GM12878 (cell line): Measurements from ENCODE around the gene CCBE1. TPM values are rescaled to one million over a fixed set of nuclear protein-coding genes. Genes with fewer than 3 reads are reported as not detected.

ENCODE experiments used
- ATAC-seq: fragments of 200-7000 bp; cut with Tn5 transposase; 3 replicates; pipeline ENCODE4 v1.9.1; 2020; ENCODE audit warnings: mild to moderate bottlenecking, moderate library complexity
- BruUV-seq: library from RNA; stranded (reverse); fragments of 400-500 nt; replicated peaks from 2 replicates; lab custom pipeline; 2021; lab: Mats Ljungman, UMichigan
- CTCF ChIA-PET: fragments of 300-600 bp; sonication (Branson Sonifier 250); formaldehyde crosslinking; extraction: SDS; loops from one replicate; lab custom pipeline; 2021; ENCODE audit warnings: inconsistent platforms; lab: Yijun Ruan, JAX
- POLR2A ChIA-PET: fragments of 350-600 bp; formaldehyde crosslinking; extraction: SDS; loops from one replicate; lab custom pipeline; 2021; ENCODE audit warnings: inconsistent platforms; lab: Charles Lee
- RAD21 ChIA-PET: fragments of 300-600 bp; sonication (Branson Sonifier 250); formaldehyde crosslinking; loops from one replicate; lab custom pipeline; 2023; ENCODE audit warnings: antibody characterized with exemption; ENCODE audit not compliant: unreplicated experiment; lab: Charles Lee
- SMC1A ChIA-PET: fragments of 300-600 bp; sonication (Branson Sonifier 250); formaldehyde crosslinking; loops from one replicate; lab custom pipeline; 2023; ENCODE audit not compliant: unreplicated experiment, uncharacterized antibody; lab: Charles Lee
- DNase-seq: peaks from one replicate; pipeline ENCODE4 v3.0.0-alpha.2; 2011; ENCODE audit warnings: low read depth, low spot score
- FAIRE-seq: peaks from 3 replicates; lab custom pipeline; 2011; peaks lifted over from hg19 to GRCh38; lab: Jason Lieb, UNC
- H2AFZ ChIP-seq: 2 replicates; pipeline ENCODE4 v1.6.0; 2011; ENCODE audit warnings: low read depth, low read length, control low read depth; ENCODE audit not compliant: control insufficient read depth
- H3K27ac ChIP-seq: 2 replicates; pipeline ENCODE4 v1.5.1; 2011; ENCODE audit warnings: control low read depth; ENCODE audit not compliant: control insufficient read depth, insufficient read depth
- H3K27me3 ChIP-seq, 2 experiments: replicated peaks in 1 of 2; 2 replicates each; pipeline versions ENCODE4 v1.6.0 to v1.6.1; 2011; ENCODE audit warnings: low read length in 1 of 2; ENCODE audit not compliant: control insufficient read depth in 2 of 2, insufficient read depth in 2 of 2
- H3K36me3 ChIP-seq, 2 experiments: 2 replicates each; pipeline ENCODE4 v1.5.1; 2011; ENCODE audit warnings: low read length in 1 of 2; ENCODE audit not compliant: control insufficient read depth in 2 of 2, insufficient read depth in 2 of 2
- H3K4me1 ChIP-seq: 2 replicates; pipeline ENCODE4 v1.6.1; 2011; ENCODE audit warnings: mild to moderate bottlenecking, low read length, moderate library complexity, mixed read lengths; ENCODE audit not compliant: control insufficient read depth, insufficient read depth
- H3K4me2 ChIP-seq: 2 replicates; pipeline ENCODE4 v1.6.0; 2011; ENCODE audit warnings: control low read depth; ENCODE audit not compliant: control insufficient read depth, insufficient read depth
- H3K4me3 ChIP-seq: fragments of 200-600 bp; sonication (generic); 2 replicates; pipeline ENCODE4 v1.5.1; 2016
- H3K79me2 ChIP-seq: 2 replicates; pipeline ENCODE4 v1.6.0; 2011; ENCODE audit warnings: low read length; ENCODE audit not compliant: control insufficient read depth, insufficient read depth
- H3K9ac ChIP-seq: 2 replicates; pipeline ENCODE4 v1.8.0; 2011; ENCODE audit warnings: low read length, control low read depth, mixed read lengths; ENCODE audit not compliant: control insufficient read depth, insufficient read depth
- H3K9me3 ChIP-seq: replicated peaks from 3 replicates; pipeline ENCODE4 v1.5.1; 2011; ENCODE audit warnings: mild to moderate bottlenecking, low read length; ENCODE audit not compliant: control insufficient read depth, insufficient read depth
- H4K20me1 ChIP-seq: 2 replicates; pipeline ENCODE4 v1.6.0; 2011; ENCODE audit not compliant: control insufficient read depth, insufficient read depth
- BCL11A ChIP-seq: IDR thresholded peaks from 2 replicates; pipeline ENCODE4 v1.6.1; 2011; ENCODE audit warnings: low read depth, low read length
- IRF4 ChIP-seq: IDR thresholded peaks from 2 replicates; pipeline ENCODE4 v1.6.1; 2011; ENCODE audit warnings: low read depth, low read length
- RCOR1 ChIP-seq: conservative IDR thresholded peaks from 2 replicates; pipeline ENCODE4 v1.6.1; 2012; ENCODE audit warnings: low read depth, low read length, improper control_type of control experiment
- SMAD1 ChIP-seq: fragments of 450-650 bp; IDR thresholded peaks from 2 replicates; pipeline ENCODE4 v1.6.1; 2018; ENCODE audit warnings: mild to moderate bottlenecking, low read depth; ENCODE audit not compliant: partially characterized antibody
- SP1 ChIP-seq: IDR thresholded peaks from one replicate; pipeline ENCODE4 v1.6.1; 2011; ENCODE audit warnings: low read depth, low read length
- SRF ChIP-seq, 2 experiments: IDR thresholded peaks; 2 replicates each; pipeline ENCODE4 v1.6.1; 2011; ENCODE audit warnings: low read depth in 2 of 2, low read length in 2 of 2, mild to moderate bottlenecking in 1 of 2, moderate library complexity in 1 of 2
- STAT3 ChIP-seq: IDR thresholded peaks from 2 replicates; pipeline ENCODE4 v1.6.1; 2011; ENCODE audit warnings: low read depth, low read length, improper control_type of control experiment
- ZBED1 ChIP-seq: IDR thresholded peaks from 2 replicates; pipeline ENCODE4 v1.6.1; 2016; ENCODE audit warnings: borderline replicate concordance
- WGBS: methylation state at CpG from one replicate; pipeline ENCODE4 v1.1.6; 2016; ENCODE audit warnings: low lambda C conversion rate; ENCODE audit not compliant: insufficient replicate concordance, insufficient coverage; ENCODE audit errors: missing lambda C conversion rate; 5-methylcytosine and 5-hydroxymethylcytosine counted together
- in situ Hi-C: fragments of 300-500 bp; cut with MboI; formaldehyde crosslinking; loops from 9 replicates; pipeline ENCODE4 v1.14.3; 2018; ENCODE audit warnings: mixed read lengths
- intact Hi-C: fragments of 100-400 bp; cut with micrococcal nuclease; formaldehyde crosslinking; loops from one replicate; pipeline ENCODE4 v1.14.2; 2022; ENCODE audit not compliant: unreplicated experiment
- polyA plus RNA-seq, 11 experiments: library from polyadenylated mRNA; depleted of rRNA in 4 of 11; unstranded in 6 of 11; stranded (reverse) in 5 of 11; fragments of >200 nt; fragmentation: Nextera tagmentation in 4 of 11; fragmentation: Illumina TruSeq in 1 of 11; extraction: Ambion mirVana in 4 of 11; extraction: Trizol in 1 of 11; gene quantifications; 1 replicate in 1 of 11; 2 replicates in 10 of 11; pipeline versions ENCODE4 v1.2.1 to v1.2.3, GENCODE V29; 2011 to 2016; ENCODE audit warnings: inconsistent platforms in 2 of 11, missing spikeins in 2 of 11, low read depth in 1 of 11
- total RNA-seq, 4 experiments: library from RNA; depleted of rRNA in 3 of 4; stranded (reverse); fragments of >200 nt in 3 of 4; fragmentation: Illumina TruSeq in 1 of 4; extraction: Trizol in 1 of 4; gene quantifications; 2 replicates each; pipeline versions ENCODE4 v1.2.1 to v1.2.3, GENCODE V29; 2013 to 2021
- TF ChIP-seq, protein P1 (sequence below): fragments of 150-350 bp; IDR thresholded peaks from 2 replicates; pipeline ENCODE4 v1.6.1; 2014; ENCODE audit warnings: mild to moderate bottlenecking, low read depth, low read length
- TF ChIP-seq, protein P2 (sequence below): fragments of 150-350 bp; IDR thresholded peaks from 2 replicates; pipeline ENCODE4 v1.6.1; 2016; ENCODE audit warnings: low read depth, low read length
- TF ChIP-seq, protein P3 (sequence below): fragments of 450-650 bp; IDR thresholded peaks from 2 replicates; pipeline ENCODE4 v1.6.1; 2017; ENCODE audit warnings: low read depth, mild to moderate bottlenecking, moderate library complexity

Gene CCBE1
- total and polyA plus RNA-seq, 10 of the 15 experiments (the other 5 are each of a cell fraction or from before 2014, with no cell fraction given) = 0.03 to 0.49 (median 0.04) TPM; not detected in 7

DNA sequence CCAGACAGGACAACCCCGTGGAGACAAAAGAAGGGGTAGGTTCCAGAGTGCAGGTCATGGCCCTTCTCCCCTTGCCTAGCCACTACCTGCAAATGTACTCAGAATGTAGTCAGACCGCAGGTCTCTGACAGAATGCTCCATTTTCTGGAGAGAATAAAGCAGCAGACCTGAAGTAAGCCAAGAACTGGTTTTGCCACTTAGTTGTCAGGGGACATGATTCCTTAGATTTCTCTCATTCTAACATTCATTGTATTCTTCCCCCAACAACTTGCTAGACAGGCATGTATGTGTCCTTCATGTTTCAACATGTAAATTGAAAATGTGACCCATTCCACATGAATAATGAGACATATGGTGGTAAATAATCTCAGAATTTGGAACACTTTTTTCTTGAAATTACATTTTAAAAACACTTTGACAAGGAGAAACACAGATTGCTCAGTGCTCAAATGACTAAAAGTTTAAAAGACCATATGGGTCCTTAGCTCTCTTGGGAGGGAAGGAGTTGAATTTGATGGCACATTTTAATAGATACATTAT, 142.4 kb downstream of the CCBE1 start:
- Histone ChIP-seq H3K9ac (no peak overlapping the region), H3K4me1 (no peaks in the 10 kb centered on the region), H2AFZ (no peak overlapping the region), H3K36me3 (no peaks in the 10 kb centered on the region), H3K79me2 (no peaks in the 10 kb centered on the region), H3K4me2 (no peak overlapping the region), H4K20me1 (no peaks in the 10 kb centered on the region), H3K9me3 (no peaks in the 10 kb centered on the region), H3K27me3 (no peaks in the 10 kb centered on the region; a peak in 1 of 4 replicates), H3K27ac (no peak overlapping the region), H3K4me3 (no peak overlapping the region)
- WGBS = 0% methylated on average over 2 of the region's 2 CpGs
- ChIA-PET CTCF (no interaction called here), SMC1A (no interaction called here), RAD21 (no interaction called here), POLR2A (no interaction called here)
- DNase-seq = no peak
- no peak for ATAC-seq
- intact Hi-C loops = no loop called here
- no TSS peak for BruUV-seq
- no peak for FAIRE-seq
- in situ Hi-C loops = no loop called here
- no peak for TF ChIP-seq STAT3
- no peak for TF ChIP-seq RCOR1
- TF ChIP-seq BCL11A = no peak
- TF ChIP-seq SP1 = no peak
- no peak for TF ChIP-seq SRF (IDR thresholded peaks at IDR 0.05; ENCODE audit: low read depth in 2 of 2, low read length in 2 of 2)
- no peak for TF ChIP-seq ZBED1
- no peak for TF ChIP-seq SMAD1
- no peak for TF ChIP-seq IRF4

DNA sequence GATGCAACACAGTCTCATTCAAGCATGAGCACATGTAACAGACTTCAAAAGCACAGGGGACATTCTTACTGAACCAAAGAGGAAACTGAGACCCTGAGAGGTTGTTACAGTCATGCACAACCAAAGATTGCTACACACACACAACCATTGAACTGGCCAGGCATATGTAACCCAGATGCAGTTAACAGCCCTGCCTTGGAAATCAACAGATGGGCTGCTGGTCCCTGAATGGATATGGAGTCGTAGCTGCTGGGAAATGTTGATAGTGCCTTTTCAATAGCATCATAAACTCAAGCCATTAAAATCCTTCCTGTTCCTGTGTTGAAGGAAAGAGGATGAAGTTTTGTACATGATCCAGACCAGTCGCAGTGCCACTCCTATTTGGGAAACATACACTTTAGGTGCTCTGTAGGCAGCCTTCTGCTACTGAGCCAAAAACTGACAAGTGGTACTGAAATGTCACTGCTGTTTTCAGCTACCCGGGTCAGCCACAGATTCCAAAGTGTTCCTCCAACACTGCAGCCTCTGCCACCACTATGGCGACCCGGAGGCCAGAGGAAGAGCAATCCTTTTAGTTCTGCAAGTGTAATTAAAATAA, 143.9 kb downstream of the CCBE1 start:
- SMC1A ChIA-PET = no interaction called here
- TF ChIP-seq, protein P1, sequence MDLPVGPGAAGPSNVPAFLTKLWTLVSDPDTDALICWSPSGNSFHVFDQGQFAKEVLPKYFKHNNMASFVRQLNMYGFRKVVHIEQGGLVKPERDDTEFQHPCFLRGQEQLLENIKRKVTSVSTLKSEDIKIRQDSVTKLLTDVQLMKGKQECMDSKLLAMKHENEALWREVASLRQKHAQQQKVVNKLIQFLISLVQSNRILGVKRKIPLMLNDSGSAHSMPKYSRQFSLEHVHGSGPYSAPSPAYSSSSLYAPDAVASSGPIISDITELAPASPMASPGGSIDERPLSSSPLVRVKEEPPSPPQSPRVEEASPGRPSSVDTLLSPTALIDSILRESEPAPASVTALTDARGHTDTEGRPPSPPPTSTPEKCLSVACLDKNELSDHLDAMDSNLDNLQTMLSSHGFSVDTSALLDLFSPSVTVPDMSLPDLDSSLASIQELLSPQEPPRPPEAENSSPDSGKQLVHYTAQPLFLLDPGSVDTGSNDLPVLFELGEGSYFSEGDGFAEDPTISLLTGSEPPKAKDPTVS = no peak
- no peak for TF ChIP-seq SP1
- TF ChIP-seq, protein P2, sequence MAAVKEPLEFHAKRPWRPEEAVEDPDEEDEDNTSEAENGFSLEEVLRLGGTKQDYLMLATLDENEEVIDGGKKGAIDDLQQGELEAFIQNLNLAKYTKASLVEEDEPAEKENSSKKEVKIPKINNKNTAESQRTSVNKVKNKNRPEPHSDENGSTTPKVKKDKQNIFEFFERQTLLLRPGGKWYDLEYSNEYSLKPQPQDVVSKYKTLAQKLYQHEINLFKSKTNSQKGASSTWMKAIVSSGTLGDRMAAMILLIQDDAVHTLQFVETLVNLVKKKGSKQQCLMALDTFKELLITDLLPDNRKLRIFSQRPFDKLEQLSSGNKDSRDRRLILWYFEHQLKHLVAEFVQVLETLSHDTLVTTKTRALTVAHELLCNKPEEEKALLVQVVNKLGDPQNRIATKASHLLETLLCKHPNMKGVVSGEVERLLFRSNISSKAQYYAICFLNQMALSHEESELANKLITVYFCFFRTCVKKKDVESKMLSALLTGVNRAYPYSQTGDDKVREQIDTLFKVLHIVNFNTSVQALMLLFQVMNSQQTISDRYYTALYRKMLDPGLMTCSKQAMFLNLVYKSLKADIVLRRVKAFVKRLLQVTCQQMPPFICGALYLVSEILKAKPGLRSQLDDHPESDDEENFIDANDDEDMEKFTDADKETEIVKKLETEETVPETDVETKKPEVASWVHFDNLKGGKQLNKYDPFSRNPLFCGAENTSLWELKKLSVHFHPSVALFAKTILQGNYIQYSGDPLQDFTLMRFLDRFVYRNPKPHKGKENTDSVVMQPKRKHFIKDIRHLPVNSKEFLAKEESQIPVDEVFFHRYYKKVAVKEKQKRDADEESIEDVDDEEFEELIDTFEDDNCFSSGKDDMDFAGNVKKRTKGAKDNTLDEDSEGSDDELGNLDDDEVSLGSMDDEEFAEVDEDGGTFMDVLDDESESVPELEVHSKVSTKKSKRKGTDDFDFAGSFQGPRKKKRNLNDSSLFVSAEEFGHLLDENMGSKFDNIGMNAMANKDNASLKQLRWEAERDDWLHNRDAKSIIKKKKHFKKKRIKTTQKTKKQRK = no peak
- TF ChIP-seq, protein P3, sequence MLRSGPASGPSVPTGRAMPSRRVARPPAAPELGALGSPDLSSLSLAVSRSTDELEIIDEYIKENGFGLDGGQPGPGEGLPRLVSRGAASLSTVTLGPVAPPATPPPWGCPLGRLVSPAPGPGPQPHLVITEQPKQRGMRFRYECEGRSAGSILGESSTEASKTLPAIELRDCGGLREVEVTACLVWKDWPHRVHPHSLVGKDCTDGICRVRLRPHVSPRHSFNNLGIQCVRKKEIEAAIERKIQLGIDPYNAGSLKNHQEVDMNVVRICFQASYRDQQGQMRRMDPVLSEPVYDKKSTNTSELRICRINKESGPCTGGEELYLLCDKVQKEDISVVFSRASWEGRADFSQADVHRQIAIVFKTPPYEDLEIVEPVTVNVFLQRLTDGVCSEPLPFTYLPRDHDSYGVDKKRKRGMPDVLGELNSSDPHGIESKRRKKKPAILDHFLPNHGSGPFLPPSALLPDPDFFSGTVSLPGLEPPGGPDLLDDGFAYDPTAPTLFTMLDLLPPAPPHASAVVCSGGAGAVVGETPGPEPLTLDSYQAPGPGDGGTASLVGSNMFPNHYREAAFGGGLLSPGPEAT = no peak

More for the DNA sequence above, 143.9 kb downstream of the CCBE1 start:
- no peaks in the 10 kb centered on the region for H4K20me1 ChIP-seq
- H3K27ac ChIP-seq = no peak overlapping the region
- in situ Hi-C loops = no loop called here
- H3K4me3 ChIP-seq = no peak overlapping the region
- ChIA-PET POLR2A (no interaction called here), CTCF (no interaction called here), RAD21 (no interaction called here)
- no peak overlapping the region for H2AFZ ChIP-seq
- H3K9me3 ChIP-seq = no peaks in the 10 kb centered on the region
- H3K36me3 ChIP-seq = no peaks in the 10 kb centered on the region
- no peak overlapping the region for H3K4me2 ChIP-seq
- no peaks in the 10 kb centered on the region for H3K4me1 ChIP-seq
- no peaks in the 10 kb centered on the region for H3K79me2 ChIP-seq
- no peak for ATAC-seq
- FAIRE-seq = no peak
- no peaks in the 10 kb centered on the region; a peak in 1 of 4 replicates for H3K27me3 ChIP-seq
- H3K9ac ChIP-seq = no peak overlapping the region
- no peak for DNase-seq
- intact Hi-C loops = no loop called here
- 35% methylated on average over 5 of the region's 5 CpGs for WGBS
- BruUV-seq = no TSS peak
